Lung (tissue), 12 donors: ENCODE data around the gene KSR1. TPM values are rescaled to one million over a fixed set of nuclear protein-coding genes. Genes with fewer than 3 reads are reported as not detected.
"Not testable (repeated sequence)": the region's sequence is repeated elsewhere in the genome, so short reads cannot be mapped to it uniquely, and the experiment has no call there.

Experiments
- ATAC-seq: fragments of 200-7000 bp; cut with Tn5 transposase; one replicate; pipeline ENCODE4 v1.9.1; 2020; ENCODE audit warnings: moderate number of reproducible peaks; ENCODE audit not compliant: insufficient read depth, low FRiP score
- DNase-seq, 3 donors: peaks; one replicate each; pipeline ENCODE4 v3.0.0-alpha.2; 2013 to 2017
- H3K27ac ChIP-seq, 2 donors: one replicate each; pipeline ENCODE4 v1.5.1; 2013; ENCODE audit warnings: mild to moderate bottlenecking in 2 of 2, moderate library complexity in 2 of 2, control low read depth in 1 of 2, inconsistent platforms in 1 of 2, low read depth in 1 of 2, low read length in 1 of 2
- H3K27me3 ChIP-seq, 3 donors: one replicate each; pipeline ENCODE4 v1.5.1; 2013; ENCODE audit warnings: low read length in 2 of 3; ENCODE audit not compliant: control insufficient read depth in 3 of 3, insufficient read depth in 3 of 3
- H3K36me3 ChIP-seq, 4 donors: one replicate each; pipeline ENCODE4 v1.5.1; 2013; ENCODE audit warnings: low read length in 4 of 4, mild to moderate bottlenecking in 1 of 4, moderate library complexity in 1 of 4; ENCODE audit not compliant: control insufficient read depth in 4 of 4, insufficient read depth in 4 of 4
- H3K4me1 ChIP-seq, 5 donors: one replicate each; pipeline ENCODE4 v1.5.1; 2013; ENCODE audit warnings: low read length in 5 of 5, mild to moderate bottlenecking in 2 of 5, moderate library complexity in 1 of 5; ENCODE audit not compliant: control insufficient read depth in 5 of 5, insufficient read depth in 5 of 5
- H3K4me3 ChIP-seq: one replicate; pipeline ENCODE4 v1.5.1; 2013; ENCODE audit warnings: mild to moderate bottlenecking, control low read depth, moderate library complexity
- H3K9ac ChIP-seq, 2 donors: one replicate each; pipeline ENCODE4 v1.5.1; 2013; ENCODE audit warnings: low read length in 2 of 2, control low read depth in 1 of 2; ENCODE audit not compliant: insufficient read depth in 1 of 2
- H3K9me3 ChIP-seq, 4 donors: one replicate each; pipeline ENCODE4 v1.5.1; 2013; ENCODE audit warnings: low read length in 3 of 4, mild to moderate bottlenecking in 1 of 4, moderate library complexity in 1 of 4; ENCODE audit not compliant: control insufficient read depth in 4 of 4, insufficient read depth in 3 of 4
- CTCF ChIP-seq: IDR thresholded peaks from 2 replicates; pipeline ENCODE4 v1.5.1; 2012; ENCODE audit warnings: mild to moderate bottlenecking; ENCODE audit errors: control extremely low read depth, extremely low read depth
- WGBS, 2 donors: extraction: QIAGEN DNeasy Blood & Tissue Kit; methylation state at CpG; one replicate each; pipeline ENCODE4 v1.1.7; 2013; 5-methylcytosine and 5-hydroxymethylcytosine counted together
- polyA plus RNA-seq, 2 donors: library from polyadenylated mRNA; stranded (reverse); fragments of 200-250 nt; gene quantifications; one replicate each; pipeline ENCODE4 v1.2.1, GENCODE V29; 2013
- total RNA-seq, 2 donors: library from RNA; depleted of rRNA in 1 of 2; stranded (reverse); fragments of >200 nt in 1 of 2; gene quantifications; one replicate each; pipeline ENCODE4 v1.2.1, GENCODE V29; 2014 to 2021
- donor health status: control.
- donor health status: control.
- donor health status: Bipolar disorder and iron deficiency.
- donor health status: healthy.
- donor health status: DM: yes; HTN: yes; CAD: no.

KSR1 gene
- total and polyA plus RNA-seq, 4 donors: 26.8 to 70.0 (median 42.3) TPM

- ATAC-seq: no peak
- 89 to 95% methylated on average over 5 of the region's 5 CpGs for WGBS, 2 donors
- Histone ChIP-seq H3K9ac (no peak overlapping the region), H3K9me3 (no peaks in the 10 kb centered on the region), H3K27me3 (no peaks in the 10 kb centered on the region), H3K27ac (no peak overlapping the region), H3K4me1 (no peaks in the 10 kb centered on the region), H3K36me3 (peaks cover 3 to 49% (median 26%) of the 10 kb centered on the region in 4 donors), H3K4me3 (no peak overlapping the region)
- no peak for DNase-seq
- TF ChIP-seq CTCF: no peak
These were observed 169.6 kb downstream of the KSR1 start for GRCh38 chr17:27625856-27626255.

GRCh38 chr17:27627514-27627913 is 171.3 kb downstream of the KSR1 start:
- H3K9ac ChIP-seq: no peak overlapping the region
- 91 to 93% methylated on average over 10 of the region's 10 CpGs for WGBS, 2 donors
- no peak for TF ChIP-seq CTCF
- H3K36me3 ChIP-seq: peaks cover 0 to 33% (median 22%) of the 10 kb centered on the region in 4 donors
- no peaks in the 10 kb centered on the region for H3K27me3 ChIP-seq
- no peaks in the 10 kb centered on the region for H3K9me3 ChIP-seq
- DNase-seq (no peak), ATAC-seq (no peak)
- H3K4me1 ChIP-seq: peaks cover 0 to 10% (median 2%) of the 10 kb centered on the region in 5 donors
- no peak overlapping the region for H3K27ac ChIP-seq
- no peak overlapping the region for H3K4me3 ChIP-seq

GRCh38 chr17:27628376-27628775 is 172.1 kb downstream of the KSR1 start:
- Histone ChIP-seq H3K9me3 (no peaks in the 10 kb centered on the region), H3K27ac (no peak overlapping the region), H3K27me3 (no peaks in the 10 kb centered on the region), H3K36me3 (peaks cover 0 to 25% (median 15%) of the 10 kb centered on the region in 4 donors), H3K4me3 (no peak overlapping the region), H3K4me1 (peaks cover 0 to 17% (median 5%) of the 10 kb centered on the region in 5 donors), H3K9ac (no peak overlapping the region)
- WGBS, 2 donors: 88 to 94% methylated on average over 5 of the region's 5 CpGs
- DNase-seq (no peak), ATAC-seq (no peak)
- no peak for TF ChIP-seq CTCF

- H3K4me3 ChIP-seq, H3K27ac ChIP-seq, H3K27me3 ChIP-seq, H3K9ac ChIP-seq, DNase-seq, ATAC-seq, H3K9me3 ChIP-seq: not testable (repeated sequence)
- 68 to 78% methylated on average over 3 of the region's 3 CpGs for WGBS, 2 donors
- Histone ChIP-seq H3K4me1 (peaks cover 0 to 20% (median 9%) of the 10 kb centered on the region in 5 donors), H3K36me3 (peaks cover 0 to 17% (median 8%) of the 10 kb centered on the region in 4 donors)
These were observed 173.0 kb downstream of the KSR1 start for GRCh38 chr17:27629260-27629659.
